ENCODE measurements around the gene ZP2. TPM values are rescaled to one million over a fixed set of nuclear protein-coding genes. Genes with fewer than 3 reads are reported as not detected.

The ZP2 gene
- polyA plus RNA-seq, 2 donors, result 0.01 TPM; not detected in 1

DNA sequence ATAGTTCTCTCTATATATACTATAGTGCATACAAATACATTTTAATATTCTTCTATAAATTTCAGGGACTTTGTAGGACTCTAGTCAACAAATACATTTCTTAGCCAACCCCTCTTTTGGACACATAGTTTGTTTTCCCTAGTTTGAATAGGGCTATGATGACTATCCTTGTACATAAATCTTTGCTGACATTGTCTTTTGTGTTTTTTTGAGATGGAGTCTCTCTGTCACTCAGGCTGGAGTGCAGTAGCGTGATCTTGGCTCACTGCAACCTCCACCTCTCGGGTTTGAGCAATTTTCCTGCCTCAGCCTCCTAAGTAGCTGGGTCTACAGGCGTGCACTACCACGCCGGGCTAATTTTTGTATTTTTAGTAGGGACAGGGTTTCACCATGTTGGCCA is 25.5 kb upstream of the ZP2 start:
- Histone ChIP-seq H3K4me3 (ENCODE audit: low read depth in 1 of 2, low read length in 2 of 2) (no peak overlapping the region), H3K36me3 (ENCODE audit: control insufficient read depth in 2 of 2, insufficient read depth in 2 of 2, low read length in 1 of 2) (no peaks in the 10 kb centered on the region), H3K27ac (ENCODE audit: low read depth in 2 of 2, low read length in 1 of 2) (no peak overlapping the region), H3K9me3 (ENCODE audit: control insufficient read depth in 2 of 2, insufficient read depth in 1 of 2, low read depth in 1 of 2, low read length in 1 of 2) (no peaks in the 10 kb centered on the region), H3K27me3 (ENCODE audit: control insufficient read depth in 1 of 2, insufficient read depth in 2 of 2, low read length in 2 of 2) (peaks cover 2 to 3% of the 10 kb centered on the region in 2 donors), H3K4me1 (ENCODE audit: control insufficient read depth in 2 of 2, insufficient read depth in 2 of 2, low read length in 1 of 2) (no peaks in the 10 kb centered on the region)
- 75 to 79% methylated on average over 5 of the region's 5 CpGs for WGBS, 2 donors

DNA sequence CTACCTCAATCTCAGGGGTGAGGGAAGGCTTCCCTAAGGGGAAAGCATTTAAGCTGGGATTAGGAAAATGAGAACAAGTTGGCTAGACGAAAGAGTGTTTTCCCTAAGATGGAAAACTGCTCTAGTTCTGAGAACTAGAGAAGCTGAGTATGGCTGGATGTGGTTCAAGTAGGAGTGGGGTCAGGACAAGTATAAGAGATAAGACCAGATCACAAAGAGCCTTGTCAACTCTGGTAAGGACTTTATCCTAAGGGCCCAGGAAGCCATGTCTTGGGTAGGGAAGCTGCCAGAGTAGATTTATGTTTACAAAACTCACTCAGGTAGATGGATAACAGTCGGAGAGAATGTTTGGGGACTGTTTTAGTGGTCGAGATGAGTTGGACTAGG is 23.8 kb upstream of the ZP2 start:
- H3K4me3 ChIP-seq (ENCODE audit: low read depth in 1 of 2, low read length in 2 of 2), result no peak overlapping the region
- no peaks in the 10 kb centered on the region for H3K9me3 ChIP-seq (ENCODE audit: control insufficient read depth in 2 of 2, insufficient read depth in 1 of 2, low read depth in 1 of 2, low read length in 1 of 2)
- peaks cover 2 to 3% of the 10 kb centered on the region in 2 donors for H3K27me3 ChIP-seq (ENCODE audit: control insufficient read depth in 1 of 2, insufficient read depth in 2 of 2, low read length in 2 of 2)
- no peaks in the 10 kb centered on the region for H3K4me1 ChIP-seq (ENCODE audit: control insufficient read depth in 2 of 2, insufficient read depth in 2 of 2, low read length in 1 of 2)
- no peak overlapping the region for H3K27ac ChIP-seq (ENCODE audit: low read depth in 2 of 2, low read length in 1 of 2)
- H3K36me3 ChIP-seq (ENCODE audit: control insufficient read depth in 2 of 2, insufficient read depth in 2 of 2, low read length in 1 of 2), result no peaks in the 10 kb centered on the region
- WGBS, 2 donors, result 70 to 74% methylated on average over 3 of the region's 3 CpGs

GRCh38 chr16:21233521-21234150 is 22.3 kb upstream of the ZP2 start, which contains the start of gene ANKS4B:
ANKS4B (plus strand) TSS chr16:21233699; CDS start chr16:21233738, 39 bp downstream.
- Histone ChIP-seq H3K9me3 (ENCODE audit: control insufficient read depth in 2 of 2, insufficient read depth in 1 of 2, low read depth in 1 of 2, low read length in 1 of 2) (no peaks in the 10 kb centered on the region), H3K36me3 (ENCODE audit: control insufficient read depth in 2 of 2, insufficient read depth in 2 of 2, low read length in 1 of 2) (no peaks in the 10 kb centered on the region), H3K4me1 (ENCODE audit: control insufficient read depth in 2 of 2, insufficient read depth in 2 of 2, low read length in 1 of 2) (no peaks in the 10 kb centered on the region), H3K27ac (ENCODE audit: low read depth in 2 of 2, low read length in 1 of 2) (no peak within 1 kb of the TSS), H3K27me3 (ENCODE audit: control insufficient read depth in 1 of 2, insufficient read depth in 2 of 2, low read length in 2 of 2) (peaks cover 2 to 3% of the 10 kb centered on the region in 2 donors), H3K4me3 (ENCODE audit: low read depth in 1 of 2, low read length in 2 of 2) (no peak within 1 kb of the TSS)
- 69 to 87% methylated on average over 11 of the region's 11 CpGs for WGBS, 2 donors

- no peaks in the 10 kb centered on the region for H3K4me1 ChIP-seq (ENCODE audit: control insufficient read depth in 2 of 2, insufficient read depth in 2 of 2, low read length in 1 of 2)
- H3K9me3 ChIP-seq (ENCODE audit: control insufficient read depth in 2 of 2, insufficient read depth in 1 of 2, low read depth in 1 of 2, low read length in 1 of 2), result no peaks in the 10 kb centered on the region
- H3K27ac ChIP-seq (ENCODE audit: low read depth in 2 of 2, low read length in 1 of 2), result no peak overlapping the region
- peaks cover 2 to 3% of the 10 kb centered on the region in 2 donors for H3K27me3 ChIP-seq (ENCODE audit: control insufficient read depth in 1 of 2, insufficient read depth in 2 of 2, low read length in 2 of 2)
- H3K36me3 ChIP-seq (ENCODE audit: control insufficient read depth in 2 of 2, insufficient read depth in 2 of 2, low read length in 1 of 2), result no peaks in the 10 kb centered on the region
- 79 to 100% methylated on average over 1 of the region's 1 CpG for WGBS, 2 donors
- no peak overlapping the region for H3K4me3 ChIP-seq (ENCODE audit: low read depth in 1 of 2, low read length in 2 of 2)
Observed at GRCh38 chr16:21233045-21233520, 21.7 kb upstream of the ZP2 start.

GRCh38 chr16:21228361-21228872 is 17.0 kb upstream of the ZP2 start:
- Histone ChIP-seq H3K36me3 (ENCODE audit: control insufficient read depth in 2 of 2, insufficient read depth in 2 of 2, low read length in 1 of 2) (no peaks in the 10 kb centered on the region), H3K27ac (ENCODE audit: low read depth in 2 of 2, low read length in 1 of 2) (no peak overlapping the region), H3K4me1 (ENCODE audit: control insufficient read depth in 2 of 2, insufficient read depth in 2 of 2, low read length in 1 of 2) (no peaks in the 10 kb centered on the region), H3K27me3 (ENCODE audit: control insufficient read depth in 1 of 2, insufficient read depth in 2 of 2, low read length in 2 of 2) (peaks cover 3 to 5% of the 10 kb centered on the region in 2 donors), H3K4me3 (ENCODE audit: low read depth in 1 of 2, low read length in 2 of 2) (no peak overlapping the region), H3K9me3 (ENCODE audit: control insufficient read depth in 2 of 2, insufficient read depth in 1 of 2, low read depth in 1 of 2, low read length in 1 of 2) (no peaks in the 10 kb centered on the region)
- WGBS, 2 donors, result 73 to 76% methylated on average over 2 of the region's 2 CpGs

DNA sequence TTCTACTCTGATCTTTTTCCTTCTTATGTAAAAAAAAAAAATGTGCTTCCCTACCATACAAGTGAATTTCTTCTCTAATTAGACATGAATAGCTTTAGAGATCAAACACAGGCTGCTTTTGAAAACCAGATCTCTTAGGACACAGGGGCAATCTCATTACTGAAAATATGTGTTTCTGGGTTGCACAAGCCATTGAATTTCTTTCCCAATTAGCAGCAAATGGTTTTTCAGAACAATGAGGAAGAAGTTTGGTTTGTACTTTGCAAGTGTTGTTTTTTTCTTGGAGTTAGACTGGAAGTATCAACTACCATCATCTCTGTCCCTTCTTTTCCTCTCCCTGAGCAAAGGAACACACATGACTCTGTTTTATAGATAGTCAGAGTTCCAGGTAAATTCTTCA is 16.5 kb upstream of the ZP2 start:
- H3K4me1 ChIP-seq (ENCODE audit: control insufficient read depth in 2 of 2, insufficient read depth in 2 of 2, low read length in 1 of 2), result no peaks in the 10 kb centered on the region
- no peaks in the 10 kb centered on the region for H3K9me3 ChIP-seq (ENCODE audit: control insufficient read depth in 2 of 2, insufficient read depth in 1 of 2, low read depth in 1 of 2, low read length in 1 of 2)
- H3K27me3 ChIP-seq (ENCODE audit: control insufficient read depth in 1 of 2, insufficient read depth in 2 of 2, low read length in 2 of 2), result peaks cover 3 to 5% of the 10 kb centered on the region in 2 donors
- no peak overlapping the region for H3K4me3 ChIP-seq (ENCODE audit: low read depth in 1 of 2, low read length in 2 of 2)
- no peaks in the 10 kb centered on the region for H3K36me3 ChIP-seq (ENCODE audit: control insufficient read depth in 2 of 2, insufficient read depth in 2 of 2, low read length in 1 of 2)
- no peak overlapping the region for H3K27ac ChIP-seq (ENCODE audit: low read depth in 2 of 2, low read length in 1 of 2)

GRCh38 chr16:21226749-21227148 is 15.4 kb upstream of the ZP2 start:
- Histone ChIP-seq H3K27ac (ENCODE audit: low read depth in 2 of 2, low read length in 1 of 2) (no peak overlapping the region), H3K9me3 (ENCODE audit: control insufficient read depth in 2 of 2, insufficient read depth in 1 of 2, low read depth in 1 of 2, low read length in 1 of 2) (no peaks in the 10 kb centered on the region), H3K36me3 (ENCODE audit: control insufficient read depth in 2 of 2, insufficient read depth in 2 of 2, low read length in 1 of 2) (no peaks in the 10 kb centered on the region), H3K4me1 (ENCODE audit: control insufficient read depth in 2 of 2, insufficient read depth in 2 of 2, low read length in 1 of 2) (no peaks in the 10 kb centered on the region), H3K4me3 (ENCODE audit: low read depth in 1 of 2, low read length in 2 of 2) (no peak overlapping the region), H3K27me3 (ENCODE audit: control insufficient read depth in 1 of 2, insufficient read depth in 2 of 2, low read length in 2 of 2) (peaks cover 0 to 3% of the 10 kb centered on the region in 2 donors)

GRCh38 chr16:21224800-21225199 is 13.4 kb upstream of the ZP2 start:
- Histone ChIP-seq H3K4me1 (ENCODE audit: control insufficient read depth in 2 of 2, insufficient read depth in 2 of 2, low read length in 1 of 2) (no peaks in the 10 kb centered on the region), H3K36me3 (ENCODE audit: control insufficient read depth in 2 of 2, insufficient read depth in 2 of 2, low read length in 1 of 2) (no peaks in the 10 kb centered on the region), H3K4me3 (ENCODE audit: low read depth in 1 of 2, low read length in 2 of 2) (no peak overlapping the region), H3K27ac (ENCODE audit: low read depth in 2 of 2, low read length in 1 of 2) (no peak overlapping the region), H3K27me3 (ENCODE audit: control insufficient read depth in 1 of 2, insufficient read depth in 2 of 2, low read length in 2 of 2) (peaks cover 0 to 3% of the 10 kb centered on the region in 2 donors), H3K9me3 (ENCODE audit: control insufficient read depth in 2 of 2, insufficient read depth in 1 of 2, low read depth in 1 of 2, low read length in 1 of 2) (no peaks in the 10 kb centered on the region)
- 65% methylated on average over 2 of the region's 2 CpGs for WGBS, 2 donors

- 68 to 82% methylated on average over 9 of the region's 9 CpGs for WGBS, 2 donors
- Histone ChIP-seq H3K36me3 (ENCODE audit: control insufficient read depth in 2 of 2, insufficient read depth in 2 of 2, low read length in 1 of 2) (no peaks in the 10 kb centered on the region), H3K4me1 (ENCODE audit: control insufficient read depth in 2 of 2, insufficient read depth in 2 of 2, low read length in 1 of 2) (no peaks in the 10 kb centered on the region), H3K27me3 (ENCODE audit: control insufficient read depth in 1 of 2, insufficient read depth in 2 of 2, low read length in 2 of 2) (peaks cover 0 to 3% of the 10 kb centered on the region in 2 donors), H3K27ac (ENCODE audit: low read depth in 2 of 2, low read length in 1 of 2) (no peak overlapping the region), H3K9me3 (ENCODE audit: control insufficient read depth in 2 of 2, insufficient read depth in 1 of 2, low read depth in 1 of 2, low read length in 1 of 2) (no peaks in the 10 kb centered on the region), H3K4me3 (ENCODE audit: low read depth in 1 of 2, low read length in 2 of 2) (no peak overlapping the region)
Observed at GRCh38 chr16:21223787-21224186, 12.4 kb upstream of the ZP2 start.

Data from esophagus (tissue), 2 donors.